Liver (tissue), 9 donors: ENCODE data around the gene ARHGAP6. TPM values are rescaled to one million over a fixed set of nuclear protein-coding genes. Genes with fewer than 3 reads are reported as not detected.

Experiments
- DNase-seq: peaks from one replicate; pipeline ENCODE4 v3.0.0-alpha.2; 2017; ENCODE audit warnings: low spot score
- H3K27ac ChIP-seq, 2 donors: one replicate each; pipeline ENCODE4 v1.7.0; 2013; ENCODE audit warnings: inconsistent platforms in 2 of 2, low read length in 2 of 2, control low read depth in 1 of 2, low read depth in 1 of 2, mild to moderate bottlenecking in 1 of 2
- H3K27me3 ChIP-seq, 4 donors: one replicate each; pipeline versions ENCODE4 v1.6.1 to v1.7.0; 2013; ENCODE audit warnings: low read length in 3 of 4, inconsistent platforms in 1 of 4, mild to moderate bottlenecking in 1 of 4, moderate library complexity in 1 of 4; ENCODE audit not compliant: control insufficient read depth in 4 of 4, insufficient read depth in 4 of 4
- H3K36me3 ChIP-seq, 4 donors: one replicate each; pipeline versions ENCODE4 v1.6.1 to v1.7.0; 2013; ENCODE audit warnings: low read length in 3 of 4, mild to moderate bottlenecking in 3 of 4, low read depth in 1 of 4, moderate library complexity in 1 of 4; ENCODE audit not compliant: control insufficient read depth in 4 of 4, insufficient read depth in 3 of 4
- H3K4me1 ChIP-seq, 4 donors: one replicate each; pipeline versions ENCODE4 v1.6.1 to v1.7.0; 2013; ENCODE audit warnings: low read length in 3 of 4, mild to moderate bottlenecking in 3 of 4, moderate library complexity in 1 of 4; ENCODE audit not compliant: control insufficient read depth in 4 of 4, insufficient read depth in 4 of 4
- H3K4me3 ChIP-seq, 3 donors: one replicate each; pipeline versions ENCODE4 v1.6.1 to v1.7.0; 2013; ENCODE audit warnings: low read length in 3 of 3, control low read depth in 1 of 3, low read depth in 1 of 3, mild to moderate bottlenecking in 1 of 3
- H3K9ac ChIP-seq, 2 donors: one replicate each; pipeline ENCODE4 v1.7.0; 2013; ENCODE audit warnings: low read length in 2 of 2, mild to moderate bottlenecking in 2 of 2, moderate library complexity in 2 of 2, control low read depth in 1 of 2, low read depth in 1 of 2
- H3K9me3 ChIP-seq, 4 donors: one replicate each; pipeline versions ENCODE4 v1.6.1 to v1.7.0; 2013; ENCODE audit warnings: low read length in 3 of 4; ENCODE audit not compliant: control insufficient read depth in 4 of 4
- ATF3 ChIP-seq: IDR thresholded peaks from 2 replicates; pipeline ENCODE4 v1.6.1; 2016; ENCODE audit warnings: antibody characterized with exemption
- CTCF ChIP-seq: fragments of 150-350 bp; IDR thresholded peaks from 2 replicates; pipeline ENCODE4 v1.5.1; 2017; ENCODE audit warnings: improper control_type of control experiment, low read depth, low read length; ENCODE audit not compliant: missing input control
- EGR1 ChIP-seq, 2 donors: IDR thresholded peaks; 2 replicates each; pipeline ENCODE4 v1.6.1; 2016 to 2018; ENCODE audit warnings: antibody characterized with exemption in 2 of 2, low read depth in 2 of 2
- FOXA2 ChIP-seq: IDR thresholded peaks from 2 replicates; pipeline ENCODE4 v1.6.1; 2016; ENCODE audit warnings: antibody characterized with exemption
- GABPA ChIP-seq, 2 donors: IDR thresholded peaks in 1 of 2; conservative IDR thresholded peaks in 1 of 2; 2 replicates each; pipeline ENCODE4 v1.6.1; 2016; ENCODE audit warnings: antibody characterized with exemption in 2 of 2, mild to moderate bottlenecking in 1 of 2, moderate library complexity in 1 of 2
- HNF4A ChIP-seq, 2 donors: conservative IDR thresholded peaks; 2 replicates each; pipeline ENCODE4 v1.6.1; 2016; ENCODE audit warnings: antibody characterized with exemption in 2 of 2, mild to moderate bottlenecking in 2 of 2
- HNF4G ChIP-seq: IDR thresholded peaks from 2 replicates; pipeline ENCODE4 v1.6.1; 2016; ENCODE audit warnings: antibody characterized with exemption
- JUND ChIP-seq, 2 donors: IDR thresholded peaks; 2 replicates each; pipeline ENCODE4 v1.6.1; 2016; ENCODE audit warnings: antibody characterized with exemption in 2 of 2
- MAX ChIP-seq: IDR thresholded peaks from 2 replicates; pipeline ENCODE4 v1.6.1; 2016; ENCODE audit warnings: antibody characterized with exemption
- RAD21 ChIP-seq, 2 donors: IDR thresholded peaks; 2 replicates each; pipeline ENCODE4 v1.6.1; 2016; ENCODE audit warnings: antibody characterized with exemption in 2 of 2, mild to moderate bottlenecking in 2 of 2
- REST ChIP-seq: IDR thresholded peaks from 2 replicates; pipeline ENCODE4 v1.6.1; 2016; ENCODE audit warnings: antibody characterized with exemption, mild to moderate bottlenecking
- RXRA ChIP-seq, 2 donors: IDR thresholded peaks; 2 replicates each; pipeline ENCODE4 v1.6.1; 2017 to 2018; ENCODE audit warnings: antibody characterized with exemption in 2 of 2, mild to moderate bottlenecking in 1 of 2
- YY1 ChIP-seq: IDR thresholded peaks from 2 replicates; pipeline ENCODE4 v1.6.1; 2016; ENCODE audit warnings: antibody characterized with exemption, mild to moderate bottlenecking
- ZBTB33 ChIP-seq: IDR thresholded peaks from 2 replicates; pipeline ENCODE4 v1.6.1; 2016; ENCODE audit warnings: antibody characterized with exemption
- WGBS: extraction: QIAGEN DNeasy Blood & Tissue Kit; methylation state at CpG from one replicate; pipeline ENCODE4 v1.1.7; 2013; 5-methylcytosine and 5-hydroxymethylcytosine counted together
- polyA plus RNA-seq, 2 donors: library from polyadenylated mRNA; stranded (reverse) in 1 of 2; unstranded in 1 of 2; fragments of 200-250 nt in 1 of 2; fragments of >200 nt in 1 of 2; fragmentation: Nextera tagmentation in 1 of 2; extraction: Ambion mirVana in 1 of 2; gene quantifications; one replicate each; pipeline versions ENCODE4 v1.2.1 to v1.2.3, GENCODE V29; 2013 to 2015
- total RNA-seq, 2 donors: library from RNA; depleted of rRNA; stranded (reverse); fragments of >200 nt; gene quantifications; one replicate each; pipeline ENCODE4 v1.2.3, GENCODE V29; 2014
- donor health status: healthy.
- donor health status: healthy.
- donor health status: healthy.
- donor health status: healthy.
- donor health status: healthy.

ARHGAP6 gene
- total and polyA plus RNA-seq, 4 donors: 0.10 to 2.2 (median 0.65) TPM

GRCh38 chrX:11408109-11408405 lies 257.7 kb downstream of the ARHGAP6 start:
- no peak for DNase-seq
- Histone ChIP-seq H3K4me1 (no peaks in the 10 kb centered on the region), H3K36me3 (peaks cover 0 to 2% (median 0%) of the 10 kb centered on the region in 4 donors), H3K9me3 (no peaks in the 10 kb centered on the region), H3K4me3 (no peak overlapping the region), H3K27ac (no peak overlapping the region), H3K27me3 (peaks cover 0 to 2% (median 0%) of the 10 kb centered on the region in 4 donors), H3K9ac (no peak overlapping the region)
- TF ChIP-seq CTCF (no peak), HNF4G (no peak)
- WGBS: 82% methylated on average over 5 of the region's 5 CpGs

- Histone ChIP-seq H3K4me3 (no peak overlapping the region), H3K9ac (no peak overlapping the region), H3K27ac (no peak overlapping the region), H3K36me3 (peaks cover 0 to 2% (median 0%) of the 10 kb centered on the region in 4 donors), H3K9me3 (no peaks in the 10 kb centered on the region), H3K27me3 (peaks cover 0 to 2% (median 0%) of the 10 kb centered on the region in 4 donors), H3K4me1 (no peaks in the 10 kb centered on the region)
- TF ChIP-seq JUND (IDR thresholded peaks at IDR 0.05) (no peak), EGR1 (IDR thresholded peaks at IDR 0.05; ENCODE audit: low read depth in 2 of 2) (no peak), YY1 (no peak), GABPA (IDR thresholded peaks at IDR 0.05 in 1 of 2, conservative IDR thresholded peaks at IDR 0.05 in 1 of 2) (no peak), ATF3 (no peak), REST (no peak), FOXA2 (no peak), CTCF (no peak), HNF4A (conservative IDR thresholded peaks at IDR 0.05) (no peak), MAX (no peak), ZBTB33 (no peak), RXRA (IDR thresholded peaks at IDR 0.05) (no peak), RAD21 (IDR thresholded peaks at IDR 0.05) (no peak)
- no peak for DNase-seq
- 85% methylated on average over 2 of the region's 2 CpGs for WGBS
Measured at GRCh38 chrX:11407331-11408108, 258.2 kb downstream of the ARHGAP6 start.
